NCI-H82 treated with DMSO at 0.1 percent for 48 hours (cell line): Measurements from ENCODE around the gene CDYL.
"Not testable (repeated sequence)": the region's sequence is repeated elsewhere in the genome, so short reads cannot be mapped to it uniquely, and the experiment has no call there.

ENCODE experiments used
- DNase-seq: peaks from one replicate; lab custom pipeline; 2025; ENCODE audit not compliant: unreplicated experiment; lab: John Stamatoyannopoulos, UW

CDYL gene

GRCh38 chr6:4987432-4987831 lies 211.2 kb downstream of the CDYL start:
- no peak for DNase-seq

GRCh38 chr6:4994741-4995140 lies 218.5 kb downstream of the CDYL start:
- DNase-seq: no peak

- no peak for DNase-seq
These were observed 221.7 kb downstream of the CDYL start for GRCh38 chr6:4997862-4998261.

GRCh38 chr6:4999586-4999985 lies 223.4 kb downstream of the CDYL start:
- DNase-seq: no peak

- peak; percentile 90 for DNase-seq
These were observed 227.6 kb downstream of the CDYL start, which contains the start of gene RPP40 for GRCh38 chr6:5003604-5004372. Gene RPP40, minus strand, starts transcription at chr6:5004037. Its CDS starts 35 bp downstream, at chr6:5004002.

GRCh38 chr6:5004373-5005037 lies 228.3 kb downstream of the CDYL start:
- no peak for DNase-seq

GRCh38 chr6:5005038-5005433 lies 228.8 kb downstream of the CDYL start:
- not testable (repeated sequence) for DNase-seq
